Left forelimb (tissue), 1 donor: Measurements from ENCODE around the gene FRAS1.

Experiments
- DNase-seq: peaks from one replicate; pipeline ENCODE4 v3.0.0-alpha.2; 2018; ENCODE audit warnings: low spot score

Gene FRAS1

DNA sequence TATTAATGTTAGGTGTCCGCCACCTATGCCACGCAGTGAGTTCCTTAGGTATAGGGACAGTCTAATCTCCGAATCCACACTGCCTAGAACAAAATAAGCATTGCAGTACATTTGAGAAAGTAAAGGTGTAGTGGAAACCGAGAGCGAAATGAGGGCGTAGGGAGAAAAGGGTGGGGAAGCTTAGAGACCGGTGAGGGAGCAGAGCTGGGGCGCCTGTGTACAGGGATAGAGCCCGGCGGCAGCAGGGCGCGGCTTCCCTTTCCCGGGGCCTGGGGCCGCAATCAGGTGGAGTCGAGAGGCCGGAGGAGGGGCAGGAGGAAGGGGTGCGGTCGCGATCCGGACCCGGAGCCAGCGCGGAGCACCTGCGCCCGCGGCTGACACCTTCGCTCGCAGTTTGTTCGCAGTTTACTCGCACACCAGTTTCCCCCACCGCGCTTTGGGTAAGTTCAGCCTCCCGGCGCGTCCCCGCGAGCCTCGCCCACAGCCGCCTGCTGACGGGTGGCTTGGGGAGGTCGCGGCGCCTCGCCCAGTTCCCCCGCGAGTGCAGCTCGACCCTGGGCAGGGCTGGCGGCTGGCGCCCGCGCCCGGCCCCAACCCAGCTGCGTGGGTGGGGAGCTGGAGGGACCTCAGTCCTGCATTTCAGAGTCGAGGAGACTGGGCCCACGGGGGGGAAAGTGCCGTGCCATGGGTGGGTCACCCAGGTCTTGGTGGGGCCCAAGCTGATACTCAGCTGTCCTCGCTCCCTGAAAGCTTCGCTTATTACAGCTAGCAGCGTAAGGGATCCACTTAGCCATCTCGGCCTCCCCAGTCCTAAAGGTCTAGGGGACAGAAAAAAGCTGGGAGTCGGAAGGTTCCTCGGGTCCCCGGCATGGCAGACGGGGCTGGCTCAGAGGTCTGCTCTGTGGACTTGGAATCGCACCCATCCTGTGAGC lies 494.6 kb downstream of the FRAS1 start, which contains the start of gene ANXA3:
Gene ANXA3, plus strand, starts transcription at position 351 of the 932 bp plus-strand sequence. CDS start 2,704 bp downstream, outside the sequence.
- peak; percentile 71 for DNase-seq

DNA sequence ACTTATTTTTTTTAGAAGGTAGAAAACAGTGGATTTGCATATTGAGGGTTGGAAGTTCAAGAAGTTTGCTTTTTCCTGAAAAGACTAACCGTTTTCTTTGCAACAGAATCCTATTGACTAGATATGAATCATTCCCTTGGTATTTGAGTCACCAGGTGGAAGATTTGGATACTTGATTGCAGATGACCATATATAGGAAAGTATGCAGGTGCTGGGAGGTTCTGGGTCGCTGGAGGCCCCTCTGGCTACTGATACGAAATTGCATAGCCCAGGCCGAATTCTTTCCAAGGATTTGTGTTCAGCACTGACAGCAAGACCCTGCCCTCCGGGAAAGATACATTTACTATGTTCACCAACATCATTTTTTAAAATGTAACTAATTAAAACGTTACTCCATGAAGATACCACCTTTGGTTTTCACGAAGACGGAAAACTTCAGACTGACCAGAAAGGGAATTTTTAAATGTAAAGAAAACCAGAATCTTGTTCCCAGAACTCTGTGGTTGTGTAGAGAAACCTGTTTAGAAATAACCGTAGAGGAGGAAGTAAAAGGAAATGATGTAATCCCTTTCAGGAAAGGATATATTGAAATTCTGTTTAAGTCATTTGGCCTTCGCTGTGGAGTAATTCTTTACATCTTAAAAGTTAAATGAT lies 495.4 kb downstream of the FRAS1 start:
- no peak for DNase-seq

GRCh38 chr4:78553043-78553396 lies 495.9 kb downstream of the FRAS1 start:
- no peak for DNase-seq

- DNase-seq: no peak
These were observed 496.5 kb downstream of the FRAS1 start for GRCh38 chr4:78553529-78554060.

DNA sequence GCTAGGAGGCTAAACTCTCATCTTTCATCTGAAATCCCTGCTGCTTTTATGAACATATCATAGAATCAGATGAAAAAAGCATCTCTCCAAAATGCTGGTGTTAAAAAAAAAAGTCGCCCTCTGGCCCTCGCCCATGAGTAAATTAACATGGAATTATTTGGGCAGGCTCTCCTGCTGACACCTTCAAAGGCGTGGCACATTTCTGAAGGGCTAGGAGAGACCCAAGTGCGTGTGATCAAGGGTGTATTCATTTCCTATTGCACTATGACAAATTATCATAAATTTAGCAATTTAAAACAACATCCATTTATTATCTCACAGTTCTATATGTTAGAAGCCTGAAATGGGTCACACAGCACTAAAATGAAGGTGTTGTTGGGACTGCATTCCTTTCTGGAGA lies 499.5 kb downstream of the FRAS1 start:
- no peak for DNase-seq

DNA sequence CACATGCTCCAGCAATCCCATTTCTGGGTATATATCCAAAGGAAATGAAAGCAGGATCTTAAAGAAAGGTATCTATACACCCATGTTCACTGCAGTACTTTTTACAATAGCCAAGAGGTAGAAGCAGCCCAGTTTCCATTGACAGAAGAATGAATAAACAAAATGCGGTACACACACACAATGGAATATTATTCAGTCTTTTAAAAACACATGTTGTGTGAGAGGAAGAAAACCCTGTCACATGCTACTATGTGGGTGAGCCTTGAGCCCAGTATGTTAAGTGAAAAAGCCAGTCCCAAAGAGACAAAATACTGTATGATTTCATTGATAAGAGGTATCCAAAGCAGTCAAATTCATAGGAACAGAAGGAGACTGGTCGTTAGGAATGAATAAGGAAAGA lies 500.7 kb downstream of the FRAS1 start:
- no peak for DNase-seq

GRCh38 chr4:78558410-78558809 lies 501.3 kb downstream of the FRAS1 start:
- no peak for DNase-seq

GRCh38 chr4:78560296-78560963 lies 503.3 kb downstream of the FRAS1 start:
- no peak for DNase-seq

- DNase-seq: no peak
These were observed 504.6 kb downstream of the FRAS1 start for GRCh38 chr4:78561677-78562076.

GRCh38 chr4:78562687-78563086 lies 505.6 kb downstream of the FRAS1 start:
- no peak for DNase-seq

- no peak for DNase-seq
These were observed 508.8 kb downstream of the FRAS1 start for GRCh38 chr4:78565971-78566372.

- DNase-seq: no peak
These were observed 509.8 kb downstream of the FRAS1 start for GRCh38 chr4:78566834-78567499.

GRCh38 chr4:78567500-78568060 lies 510.5 kb downstream of the FRAS1 start:
- no peak for DNase-seq

GRCh38 chr4:78568640-78569305 lies 511.6 kb downstream of the FRAS1 start:
- DNase-seq: no peak

GRCh38 chr4:78569306-78569821 lies 512.2 kb downstream of the FRAS1 start:
- no peak for DNase-seq

DNA sequence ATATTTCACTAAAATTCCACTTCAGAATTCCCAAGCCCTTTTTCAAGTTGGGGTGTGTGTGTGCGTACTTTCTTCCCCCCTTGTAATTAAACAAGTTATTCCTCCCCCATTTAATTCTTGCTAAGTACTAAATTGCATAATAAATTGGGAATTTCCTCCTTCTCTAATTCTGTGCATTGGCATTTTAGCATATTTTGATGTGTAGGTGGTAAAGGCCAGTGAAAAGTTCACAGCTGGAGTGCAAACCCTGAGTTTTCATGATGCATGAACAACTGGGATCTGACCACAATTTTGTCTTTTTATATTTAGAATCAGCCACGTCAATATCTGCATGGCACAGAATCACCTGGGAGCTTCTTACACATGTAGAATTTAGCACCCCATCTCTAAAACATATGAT lies 513.0 kb downstream of the FRAS1 start:
- no peak for DNase-seq

- DNase-seq: no peak
These were observed 514.7 kb downstream of the FRAS1 start for GRCh38 chr4:78571804-78572203.

GRCh38 chr4:78578674-78579425 lies 521.7 kb downstream of the FRAS1 start:
- no peak for DNase-seq

- no peak for DNase-seq
These were observed 524.5 kb downstream of the FRAS1 start for GRCh38 chr4:78581618-78582017.
